Measurements from ENCODE around the gene OR2A25.

Gene OR2A25

GRCh38 chr7:144026203-144026883 lies 43.3 kb upstream of the OR2A25 start:
- no peak overlapping the region for H3K4me3 ChIP-seq (ENCODE audit: low read depth, low read length)
- DNase-seq = no peak

DNA sequence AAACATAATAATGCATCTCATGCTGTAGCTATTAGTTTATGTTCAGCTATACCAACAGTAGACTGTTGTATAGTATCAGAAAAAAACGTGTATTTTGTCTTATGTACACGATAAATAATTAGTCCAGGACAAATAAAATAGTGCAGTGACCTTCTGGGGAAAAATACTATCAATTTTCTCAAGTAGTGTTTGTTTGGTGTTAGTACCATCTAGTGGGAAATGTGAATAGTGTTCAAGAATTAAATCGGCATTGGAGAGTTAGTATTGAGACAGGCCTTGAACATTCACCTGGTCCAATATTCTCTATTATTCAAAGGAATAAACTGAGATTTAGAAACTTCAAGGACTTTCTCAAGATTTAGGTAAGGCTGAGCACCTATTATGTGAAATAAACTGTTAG lies 42.5 kb upstream of the OR2A25 start:
- H3K4me1 ChIP-seq = no peaks in the 10 kb centered on the region
- no peak overlapping the region for H3K4me3 ChIP-seq (ENCODE audit: low read depth, low read length)
- no peaks in the 10 kb centered on the region for H3K9me3 ChIP-seq
- TF ChIP-seq, protein P1, sequence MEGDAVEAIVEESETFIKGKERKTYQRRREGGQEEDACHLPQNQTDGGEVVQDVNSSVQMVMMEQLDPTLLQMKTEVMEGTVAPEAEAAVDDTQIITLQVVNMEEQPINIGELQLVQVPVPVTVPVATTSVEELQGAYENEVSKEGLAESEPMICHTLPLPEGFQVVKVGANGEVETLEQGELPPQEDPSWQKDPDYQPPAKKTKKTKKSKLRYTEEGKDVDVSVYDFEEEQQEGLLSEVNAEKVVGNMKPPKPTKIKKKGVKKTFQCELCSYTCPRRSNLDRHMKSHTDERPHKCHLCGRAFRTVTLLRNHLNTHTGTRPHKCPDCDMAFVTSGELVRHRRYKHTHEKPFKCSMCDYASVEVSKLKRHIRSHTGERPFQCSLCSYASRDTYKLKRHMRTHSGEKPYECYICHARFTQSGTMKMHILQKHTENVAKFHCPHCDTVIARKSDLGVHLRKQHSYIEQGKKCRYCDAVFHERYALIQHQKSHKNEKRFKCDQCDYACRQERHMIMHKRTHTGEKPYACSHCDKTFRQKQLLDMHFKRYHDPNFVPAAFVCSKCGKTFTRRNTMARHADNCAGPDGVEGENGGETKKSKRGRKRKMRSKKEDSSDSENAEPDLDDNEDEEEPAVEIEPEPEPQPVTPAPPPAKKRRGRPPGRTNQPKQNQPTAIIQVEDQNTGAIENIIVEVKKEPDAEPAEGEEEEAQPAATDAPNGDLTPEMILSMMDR (IDR thresholded peaks at IDR 0.05; ENCODE audit: low read depth, low read length) = peak; percentile 36; the same call in 1 of the 2 replicates
- H3K27me3 ChIP-seq = no peaks in the 10 kb centered on the region; the same call in 1 of the 2 replicates
- no peak for DNase-seq
- no peaks in the 10 kb centered on the region for H3K36me3 ChIP-seq

More at GRCh38 chr7:144026203-144026883, 43.3 kb upstream of the OR2A25 start:
- TF ChIP-seq, protein P1 (IDR thresholded peaks at IDR 0.05; ENCODE audit: low read depth, low read length) = no peak
- Histone ChIP-seq H3K4me1 (no peaks in the 10 kb centered on the region), H3K27me3 (no peaks in the 10 kb centered on the region; the same call in 1 of the 2 replicates), H3K36me3 (no peaks in the 10 kb centered on the region), H3K9me3 (no peaks in the 10 kb centered on the region)

- TF ChIP-seq, protein P1 (IDR thresholded peaks at IDR 0.05; ENCODE audit: low read depth, low read length) = no peak
- H3K36me3 ChIP-seq = no peaks in the 10 kb centered on the region
- DNase-seq = no peak
- H3K9me3 ChIP-seq = no peaks in the 10 kb centered on the region
- no peaks in the 10 kb centered on the region; the same call in 1 of the 2 replicates for H3K27me3 ChIP-seq
- no peaks in the 10 kb centered on the region for H3K4me1 ChIP-seq
- no peak overlapping the region for H3K4me3 ChIP-seq (ENCODE audit: low read depth, low read length)
These were observed 41.6 kb upstream of the OR2A25 start for GRCh38 chr7:144027974-144028373.

DNA sequence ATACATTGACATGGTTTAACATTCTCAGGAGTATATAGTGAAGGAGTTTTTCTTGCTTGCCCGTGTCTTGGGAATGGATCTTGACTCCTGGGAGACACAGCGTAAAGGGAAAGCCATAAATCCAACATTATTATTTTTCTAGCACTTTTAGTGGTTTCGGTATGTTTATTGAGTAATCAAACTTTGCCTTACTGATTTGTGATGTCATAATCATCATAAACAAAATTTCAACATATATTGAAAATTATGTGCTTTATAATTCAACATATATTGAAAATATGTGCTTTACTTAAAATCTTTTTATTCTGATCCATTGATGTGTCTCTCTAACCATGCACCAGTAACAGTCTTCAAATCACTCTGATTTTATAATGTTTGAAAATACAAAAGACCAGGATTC lies 41.1 kb upstream of the OR2A25 start:
- TF ChIP-seq, protein P1 (IDR thresholded peaks at IDR 0.05; ENCODE audit: low read depth, low read length) = no peak
- H3K4me1 ChIP-seq = no peaks in the 10 kb centered on the region

GRCh38 chr7:144032516-144032915 lies 37.1 kb upstream of the OR2A25 start:
- H3K4me3 ChIP-seq (ENCODE audit: low read depth, low read length) = no peak overlapping the region
- no peaks in the 10 kb centered on the region for H3K27me3 ChIP-seq
- TF ChIP-seq, protein P1 (IDR thresholded peaks at IDR 0.05; ENCODE audit: low read depth, low read length) = no peak
- H3K4me1 ChIP-seq = no peaks in the 10 kb centered on the region
- H3K36me3 ChIP-seq = no peaks in the 10 kb centered on the region
- no peak for DNase-seq
- H3K9me3 ChIP-seq = no peaks in the 10 kb centered on the region

More for the DNA sequence above, 41.1 kb upstream of the OR2A25 start:
- DNase-seq = no peak
- Histone ChIP-seq H3K27me3 (no peaks in the 10 kb centered on the region; the same call in 1 of the 2 replicates), H3K9me3 (no peaks in the 10 kb centered on the region), H3K36me3 (no peaks in the 10 kb centered on the region), H3K4me3 (ENCODE audit: low read depth, low read length) (no peak overlapping the region)

- no peaks in the 10 kb centered on the region for H3K4me1 ChIP-seq
- H3K27me3 ChIP-seq = no peaks in the 10 kb centered on the region
- H3K4me3 ChIP-seq (ENCODE audit: low read depth, low read length) = no peak overlapping the region
- H3K36me3 ChIP-seq = no peaks in the 10 kb centered on the region
- TF ChIP-seq, protein P1 (IDR thresholded peaks at IDR 0.05; ENCODE audit: low read depth, low read length) = no peak
- DNase-seq = no peak
- no peaks in the 10 kb centered on the region for H3K9me3 ChIP-seq
These were observed 36.5 kb upstream of the OR2A25 start for GRCh38 chr7:144032985-144033709.

Measured in BE2C (cell line).